HCT116 (cell line): ENCODE data around the gene FRMD4B.

Source experiments
- CEBPB ChIP-seq: IDR thresholded peaks from 2 replicates; pipeline ENCODE4 v1.6.1; 2012; ENCODE audit warnings: low read depth
- CTCF ChIP-seq, 3 experiments: fragments of 200-600 bp in 1 of 3; sonication (generic) in 1 of 3; IDR thresholded peaks in 2 of 3; conservative IDR thresholded peaks in 1 of 3; 2 replicates each; pipeline ENCODE4 v1.5.1; 2012 to 2017; ENCODE audit warnings: low read depth in 2 of 3, low read length in 2 of 3, antibody characterized with exemption in 1 of 3, borderline replicate concordance in 1 of 3, control low read depth in 1 of 3, mild to moderate bottlenecking in 1 of 3, mixed read lengths in 1 of 3, mixed run types in 1 of 3, moderate library complexity in 1 of 3; ENCODE audit not compliant: insufficient read depth in 1 of 3
- EGR1 ChIP-seq: IDR thresholded peaks from 2 replicates; pipeline ENCODE4 v1.6.1; 2012; ENCODE audit warnings: low read depth
- EZH2 ChIP-seq: fragments of 200-600 bp; sonication (generic); IDR thresholded peaks from 2 replicates; pipeline ENCODE4 v1.6.1; 2017; ENCODE audit warnings: antibody characterized with exemption, mixed run types
- JUND ChIP-seq: IDR thresholded peaks from 2 replicates; pipeline ENCODE4 v1.6.1; 2012
- POLR2A ChIP-seq: IDR thresholded peaks from 2 replicates; pipeline ENCODE4 v1.7.0; 2011; ENCODE audit warnings: borderline replicate concordance; ENCODE audit not compliant: insufficient read depth, insufficient read length; ENCODE audit errors: extremely low read depth
- POLR2AphosphoS5 ChIP-seq: IDR thresholded peaks from 2 replicates; pipeline ENCODE4 v1.6.1; 2011; ENCODE audit warnings: mild to moderate bottlenecking, low read depth, low read length, moderate library complexity
- RAD21 ChIP-seq: IDR thresholded peaks from 2 replicates; pipeline ENCODE4 v1.6.1; 2012; ENCODE audit warnings: low read depth, mild to moderate bottlenecking
- SIN3A ChIP-seq: IDR thresholded peaks from 2 replicates; pipeline ENCODE4 v1.6.1; 2012; ENCODE audit warnings: low read depth
- SRF ChIP-seq: IDR thresholded peaks from 2 replicates; pipeline ENCODE4 v1.6.1; 2012; ENCODE audit warnings: low read depth
- YY1 ChIP-seq: IDR thresholded peaks from 2 replicates; pipeline ENCODE4 v1.6.1; 2011; ENCODE audit warnings: low read length, low read depth, moderate library complexity, mild to moderate bottlenecking; ENCODE audit not compliant: insufficient replicate concordance; ENCODE audit errors: extremely low read depth
- ZFX ChIP-seq: fragments of 450-650 bp; IDR thresholded peaks from 2 replicates; pipeline ENCODE4 v1.6.1; 2017
- ZNF274 ChIP-seq: fragments of 200-500 bp; sonication (Bioruptor generic); IDR thresholded peaks from 2 replicates; pipeline ENCODE4 v1.6.1; 2014; ENCODE audit warnings: mild to moderate bottlenecking, low read depth, low read length, inconsistent platforms
- TF ChIP-seq, protein P1 (sequence below): IDR thresholded peaks from 2 replicates; pipeline ENCODE4 v1.6.1; 2012; ENCODE audit warnings: low read depth

DNA sequence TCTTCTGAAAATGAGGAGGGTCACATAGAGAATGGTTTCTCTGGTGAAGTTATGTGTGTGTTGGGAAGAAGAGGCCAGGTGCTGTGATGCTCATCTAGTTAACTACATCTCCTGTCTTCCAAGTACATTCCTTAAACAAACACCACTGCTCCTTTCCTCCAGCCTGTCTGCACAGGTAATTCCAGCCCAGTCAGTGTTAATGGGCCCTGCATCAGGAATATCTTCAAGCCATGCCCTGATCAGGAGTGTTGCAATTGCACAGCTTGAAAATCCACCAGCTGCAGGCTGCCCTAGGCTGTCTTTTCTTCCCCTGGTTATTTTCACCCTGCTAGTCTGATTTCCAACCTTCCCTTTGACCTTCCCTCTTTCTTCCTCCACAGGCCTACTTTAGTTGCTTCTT lies 221.6 kb downstream of the FRMD4B start:
- TF ChIP-seq CTCF (IDR thresholded peaks at IDR 0.05 in 2 of 3, conservative IDR thresholded peaks at IDR 0.05 in 1 of 3; ENCODE audit: borderline replicate concordance in 1 of 3, insufficient read depth in 1 of 3, low read depth in 2 of 3, low read length in 2 of 3) (no peak), SRF (no peak), ZNF274 (no peak), CEBPB (no peak), POLR2AphosphoS5 (no peak), EZH2 (no peak), POLR2A (no peak), EGR1 (no peak), SIN3A (no peak), RAD21 (no peak), YY1 (no peak), ZFX (no peak), JUND (no peak)
- TF ChIP-seq, protein P1, sequence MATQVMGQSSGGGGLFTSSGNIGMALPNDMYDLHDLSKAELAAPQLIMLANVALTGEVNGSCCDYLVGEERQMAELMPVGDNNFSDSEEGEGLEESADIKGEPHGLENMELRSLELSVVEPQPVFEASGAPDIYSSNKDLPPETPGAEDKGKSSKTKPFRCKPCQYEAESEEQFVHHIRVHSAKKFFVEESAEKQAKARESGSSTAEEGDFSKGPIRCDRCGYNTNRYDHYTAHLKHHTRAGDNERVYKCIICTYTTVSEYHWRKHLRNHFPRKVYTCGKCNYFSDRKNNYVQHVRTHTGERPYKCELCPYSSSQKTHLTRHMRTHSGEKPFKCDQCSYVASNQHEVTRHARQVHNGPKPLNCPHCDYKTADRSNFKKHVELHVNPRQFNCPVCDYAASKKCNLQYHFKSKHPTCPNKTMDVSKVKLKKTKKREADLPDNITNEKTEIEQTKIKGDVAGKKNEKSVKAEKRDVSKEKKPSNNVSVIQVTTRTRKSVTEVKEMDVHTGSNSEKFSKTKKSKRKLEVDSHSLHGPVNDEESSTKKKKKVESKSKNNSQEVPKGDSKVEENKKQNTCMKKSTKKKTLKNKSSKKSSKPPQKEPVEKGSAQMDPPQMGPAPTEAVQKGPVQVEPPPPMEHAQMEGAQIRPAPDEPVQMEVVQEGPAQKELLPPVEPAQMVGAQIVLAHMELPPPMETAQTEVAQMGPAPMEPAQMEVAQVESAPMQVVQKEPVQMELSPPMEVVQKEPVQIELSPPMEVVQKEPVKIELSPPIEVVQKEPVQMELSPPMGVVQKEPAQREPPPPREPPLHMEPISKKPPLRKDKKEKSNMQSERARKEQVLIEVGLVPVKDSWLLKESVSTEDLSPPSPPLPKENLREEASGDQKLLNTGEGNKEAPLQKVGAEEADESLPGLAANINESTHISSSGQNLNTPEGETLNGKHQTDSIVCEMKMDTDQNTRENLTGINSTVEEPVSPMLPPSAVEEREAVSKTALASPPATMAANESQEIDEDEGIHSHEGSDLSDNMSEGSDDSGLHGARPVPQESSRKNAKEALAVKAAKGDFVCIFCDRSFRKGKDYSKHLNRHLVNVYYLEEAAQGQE = no peak
